HEK293 (cell line): ENCODE results near the gene ZNF618.

Experiments
- CTCF ChIA-PET: fragments of 350-600 bp; formaldehyde crosslinking; extraction: SDS; loops from one replicate; lab custom pipeline; 2021; ENCODE audit warnings: antibody characterized with exemption; lab: Yijun Ruan, JAX
- POLR2A ChIA-PET: fragments of 300-600 bp; formaldehyde crosslinking; extraction: SDS; loops from one replicate; lab custom pipeline; 2020; ENCODE audit warnings: antibody characterized with exemption, inconsistent platforms; lab: Yijun Ruan, JAX
- H3K27ac ChIP-seq: fragments of 200-500 bp; sonication (Bioruptor generic); 2 replicates; pipeline ENCODE4 v1.5.1; 2014; ENCODE audit warnings: low read depth, low read length, control low read depth, inconsistent platforms; ENCODE audit errors: extremely low read depth
- H3K36me3 ChIP-seq, 2 experiments: fragments of 200-500 bp in 1 of 2; sonication (Bioruptor generic) in 1 of 2; 1 replicate in 1 of 2; 2 replicates in 1 of 2; pipeline ENCODE4 v1.5.1; 2014 to 2017; ENCODE audit warnings: inconsistent platforms in 2 of 2, low read length in 2 of 2; ENCODE audit not compliant: control insufficient read depth in 2 of 2, insufficient read depth in 1 of 2
- H3K4me1 ChIP-seq: fragments of 200-500 bp; sonication (Bioruptor generic); 2 replicates; pipeline ENCODE4 v1.5.1; 2014; ENCODE audit warnings: mild to moderate bottlenecking, low read length, inconsistent platforms; ENCODE audit not compliant: control insufficient read depth, insufficient read depth
- H3K4me3 ChIP-seq: 2 replicates; pipeline ENCODE4 v1.5.1; 2011; ENCODE audit warnings: low read depth, mild to moderate bottlenecking, control low read depth, low read length, moderate library complexity
- H3K9me3 ChIP-seq: fragments of 200-500 bp; sonication (Bioruptor generic); 2 replicates; pipeline ENCODE4 v1.5.1; 2014; ENCODE audit warnings: low read depth, low read length, inconsistent platforms; ENCODE audit not compliant: control insufficient read depth, insufficient read depth
- MEIS1 ChIP-seq: sonication (generic); formaldehyde crosslinking; IDR thresholded peaks from 2 replicates; pipeline ENCODE4 v1.8.1; 2022; ENCODE audit warnings: missing genetic modification reagents, mild to moderate bottlenecking, borderline replicate concordance
- ZEB2 ChIP-seq: fragments of 450-650 bp; formaldehyde crosslinking; IDR thresholded peaks from 2 replicates; pipeline ENCODE4 v1.5.1; 2016; ENCODE audit warnings: missing biosample characterization, missing genetic modification characterization
- ZFHX2 ChIP-seq: fragments of 450-650 bp; formaldehyde crosslinking; conservative IDR thresholded peaks from 2 replicates; pipeline ENCODE4 v1.5.1; 2016; ENCODE audit warnings: missing biosample characterization, missing genetic modification characterization
- ZNF211 ChIP-seq: fragments of 450-650 bp; formaldehyde crosslinking; IDR thresholded peaks from 2 replicates; pipeline ENCODE4 v1.5.1; 2016; ENCODE audit warnings: low read depth, missing biosample characterization, missing genetic modification characterization
- ZNF248 ChIP-seq: fragments of 450-650 bp; formaldehyde crosslinking; IDR thresholded peaks from 2 replicates; pipeline ENCODE4 v1.5.1; 2017; ENCODE audit warnings: missing biosample characterization, missing genetic modification characterization
- ZNF354C ChIP-seq: fragments of 450-650 bp; formaldehyde crosslinking; IDR thresholded peaks from 2 replicates; pipeline ENCODE4 v1.5.1; 2016; ENCODE audit warnings: missing biosample characterization, missing genetic modification characterization, low read depth, borderline replicate concordance
- ZNF366 ChIP-seq: fragments of 450-650 bp; formaldehyde crosslinking; conservative IDR thresholded peaks from 2 replicates; pipeline ENCODE4 v1.5.1; 2016; ENCODE audit warnings: missing biosample characterization, missing genetic modification characterization
- ZNF426 ChIP-seq: fragments of 450-650 bp; formaldehyde crosslinking; IDR thresholded peaks from 2 replicates; pipeline ENCODE4 v1.5.1; 2017; ENCODE audit warnings: missing biosample characterization, missing genetic modification characterization, mild to moderate bottlenecking, inconsistent platforms, moderate library complexity
- ZNF529 ChIP-seq: fragments of 450-650 bp; formaldehyde crosslinking; IDR thresholded peaks from 2 replicates; pipeline ENCODE4 v1.5.1; 2017; ENCODE audit warnings: missing genetic modification characterization, missing biosample characterization; ENCODE audit not compliant: insufficient replicate concordance
- ZNF560 ChIP-seq: fragments of 450-650 bp; formaldehyde crosslinking; IDR thresholded peaks from 2 replicates; pipeline ENCODE4 v1.5.1; 2017; ENCODE audit warnings: missing biosample characterization, missing genetic modification characterization, borderline replicate concordance
- ZNF747 ChIP-seq: fragments of 450-650 bp; formaldehyde crosslinking; IDR thresholded peaks from 2 replicates; pipeline ENCODE4 v1.5.1; 2016; ENCODE audit warnings: missing biosample characterization, missing genetic modification characterization
- ZNF776 ChIP-seq: fragments of 450-650 bp; formaldehyde crosslinking; IDR thresholded peaks from 2 replicates; pipeline ENCODE4 v1.5.0; 2017; ENCODE audit warnings: missing biosample characterization, missing genetic modification characterization, borderline replicate concordance
- ZSCAN23 ChIP-seq: fragments of 450-650 bp; formaldehyde crosslinking; IDR thresholded peaks from 2 replicates; pipeline ENCODE4 v1.5.1; 2016; ENCODE audit warnings: missing biosample characterization, missing genetic modification characterization
- TF ChIP-seq, protein P1 (sequence below): fragments of 450-650 bp; formaldehyde crosslinking; IDR thresholded peaks from 2 replicates; pipeline ENCODE4 v1.5.1; 2016; ENCODE audit warnings: missing biosample characterization, missing genetic modification characterization
- TF ChIP-seq, protein P2 (sequence below): fragments of 450-650 bp; formaldehyde crosslinking; IDR thresholded peaks from 2 replicates; pipeline ENCODE4 v1.5.1; 2017; ENCODE audit warnings: missing biosample characterization, missing genetic modification characterization
- TF ChIP-seq, protein P3 (sequence below): fragments of 450-650 bp; formaldehyde crosslinking; IDR thresholded peaks from 2 replicates; pipeline ENCODE4 v1.5.1; 2016; ENCODE audit warnings: missing biosample characterization, missing genetic modification characterization
- TF ChIP-seq, protein P4 (sequence below): fragments of 450-650 bp; formaldehyde crosslinking; IDR thresholded peaks from 2 replicates; pipeline ENCODE4 v1.5.1; 2017; ENCODE audit warnings: missing biosample characterization, missing genetic modification characterization
- TF ChIP-seq, protein P5 (sequence below): fragments of 450-650 bp; formaldehyde crosslinking; IDR thresholded peaks from 2 replicates; pipeline ENCODE4 v1.5.1; 2016; ENCODE audit warnings: missing biosample characterization, missing genetic modification characterization
- TF ChIP-seq, protein P6 (sequence below): fragments of 450-650 bp; formaldehyde crosslinking; optimal IDR thresholded peaks from 2 replicates; pipeline ENCODE3; 2016; ENCODE audit warnings: missing biosample characterization, mild to moderate bottlenecking, missing genetic modification characterization
- TF ChIP-seq, protein P7 (sequence below): fragments of 450-650 bp; formaldehyde crosslinking; IDR thresholded peaks from 2 replicates; pipeline ENCODE4 v1.5.1; 2016; ENCODE audit warnings: missing biosample characterization, missing genetic modification characterization, borderline replicate concordance

ZNF618 gene

DNA sequence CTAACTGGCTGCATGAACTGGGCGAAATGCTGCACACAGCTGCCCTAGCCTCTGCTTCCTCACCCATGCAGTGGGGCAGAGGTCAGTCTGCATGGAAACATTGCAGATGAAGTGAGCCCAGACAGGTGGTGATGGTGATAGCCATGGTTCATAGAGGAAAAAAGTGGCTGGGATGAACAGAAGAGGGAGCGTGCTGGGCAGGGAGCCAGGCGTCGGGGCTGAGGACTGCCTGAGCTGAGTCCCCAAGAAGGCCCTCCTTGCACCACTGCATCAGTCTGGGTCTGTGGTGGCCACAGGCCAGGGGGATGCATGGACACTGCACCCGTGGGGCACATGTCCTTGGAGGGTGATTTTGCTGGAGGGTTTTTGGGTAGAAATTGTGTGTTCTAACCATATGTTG, 121.5 kb downstream of the ZNF618 start (continued):
- TF ChIP-seq, protein P1, sequence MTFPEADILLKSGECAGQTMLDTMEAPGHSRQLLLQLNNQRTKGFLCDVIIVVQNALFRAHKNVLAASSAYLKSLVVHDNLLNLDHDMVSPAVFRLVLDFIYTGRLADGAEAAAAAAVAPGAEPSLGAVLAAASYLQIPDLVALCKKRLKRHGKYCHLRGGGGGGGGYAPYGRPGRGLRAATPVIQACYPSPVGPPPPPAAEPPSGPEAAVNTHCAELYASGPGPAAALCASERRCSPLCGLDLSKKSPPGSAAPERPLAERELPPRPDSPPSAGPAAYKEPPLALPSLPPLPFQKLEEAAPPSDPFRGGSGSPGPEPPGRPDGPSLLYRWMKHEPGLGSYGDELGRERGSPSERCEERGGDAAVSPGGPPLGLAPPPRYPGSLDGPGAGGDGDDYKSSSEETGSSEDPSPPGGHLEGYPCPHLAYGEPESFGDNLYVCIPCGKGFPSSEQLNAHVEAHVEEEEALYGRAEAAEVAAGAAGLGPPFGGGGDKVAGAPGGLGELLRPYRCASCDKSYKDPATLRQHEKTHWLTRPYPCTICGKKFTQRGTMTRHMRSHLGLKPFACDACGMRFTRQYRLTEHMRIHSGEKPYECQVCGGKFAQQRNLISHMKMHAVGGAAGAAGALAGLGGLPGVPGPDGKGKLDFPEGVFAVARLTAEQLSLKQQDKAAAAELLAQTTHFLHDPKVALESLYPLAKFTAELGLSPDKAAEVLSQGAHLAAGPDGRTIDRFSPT (tag by site-specific recombination), result no peak
- TF ChIP-seq MEIS1 (CRISPR knock-in tag) (no peak), ZNF248 (no peak)
- TF ChIP-seq, protein P2, sequence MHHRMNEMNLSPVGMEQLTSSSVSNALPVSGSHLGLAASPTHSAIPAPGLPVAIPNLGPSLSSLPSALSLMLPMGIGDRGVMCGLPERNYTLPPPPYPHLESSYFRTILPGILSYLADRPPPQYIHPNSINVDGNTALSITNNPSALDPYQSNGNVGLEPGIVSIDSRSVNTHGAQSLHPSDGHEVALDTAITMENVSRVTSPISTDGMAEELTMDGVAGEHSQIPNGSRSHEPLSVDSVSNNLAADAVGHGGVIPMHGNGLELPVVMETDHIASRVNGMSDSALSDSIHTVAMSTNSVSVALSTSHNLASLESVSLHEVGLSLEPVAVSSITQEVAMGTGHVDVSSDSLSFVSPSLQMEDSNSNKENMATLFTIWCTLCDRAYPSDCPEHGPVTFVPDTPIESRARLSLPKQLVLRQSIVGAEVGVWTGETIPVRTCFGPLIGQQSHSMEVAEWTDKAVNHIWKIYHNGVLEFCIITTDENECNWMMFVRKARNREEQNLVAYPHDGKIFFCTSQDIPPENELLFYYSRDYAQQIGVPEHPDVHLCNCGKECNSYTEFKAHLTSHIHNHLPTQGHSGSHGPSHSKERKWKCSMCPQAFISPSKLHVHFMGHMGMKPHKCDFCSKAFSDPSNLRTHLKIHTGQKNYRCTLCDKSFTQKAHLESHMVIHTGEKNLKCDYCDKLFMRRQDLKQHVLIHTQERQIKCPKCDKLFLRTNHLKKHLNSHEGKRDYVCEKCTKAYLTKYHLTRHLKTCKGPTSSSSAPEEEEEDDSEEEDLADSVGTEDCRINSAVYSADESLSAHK, result no peak
- TF ChIP-seq, protein P3, sequence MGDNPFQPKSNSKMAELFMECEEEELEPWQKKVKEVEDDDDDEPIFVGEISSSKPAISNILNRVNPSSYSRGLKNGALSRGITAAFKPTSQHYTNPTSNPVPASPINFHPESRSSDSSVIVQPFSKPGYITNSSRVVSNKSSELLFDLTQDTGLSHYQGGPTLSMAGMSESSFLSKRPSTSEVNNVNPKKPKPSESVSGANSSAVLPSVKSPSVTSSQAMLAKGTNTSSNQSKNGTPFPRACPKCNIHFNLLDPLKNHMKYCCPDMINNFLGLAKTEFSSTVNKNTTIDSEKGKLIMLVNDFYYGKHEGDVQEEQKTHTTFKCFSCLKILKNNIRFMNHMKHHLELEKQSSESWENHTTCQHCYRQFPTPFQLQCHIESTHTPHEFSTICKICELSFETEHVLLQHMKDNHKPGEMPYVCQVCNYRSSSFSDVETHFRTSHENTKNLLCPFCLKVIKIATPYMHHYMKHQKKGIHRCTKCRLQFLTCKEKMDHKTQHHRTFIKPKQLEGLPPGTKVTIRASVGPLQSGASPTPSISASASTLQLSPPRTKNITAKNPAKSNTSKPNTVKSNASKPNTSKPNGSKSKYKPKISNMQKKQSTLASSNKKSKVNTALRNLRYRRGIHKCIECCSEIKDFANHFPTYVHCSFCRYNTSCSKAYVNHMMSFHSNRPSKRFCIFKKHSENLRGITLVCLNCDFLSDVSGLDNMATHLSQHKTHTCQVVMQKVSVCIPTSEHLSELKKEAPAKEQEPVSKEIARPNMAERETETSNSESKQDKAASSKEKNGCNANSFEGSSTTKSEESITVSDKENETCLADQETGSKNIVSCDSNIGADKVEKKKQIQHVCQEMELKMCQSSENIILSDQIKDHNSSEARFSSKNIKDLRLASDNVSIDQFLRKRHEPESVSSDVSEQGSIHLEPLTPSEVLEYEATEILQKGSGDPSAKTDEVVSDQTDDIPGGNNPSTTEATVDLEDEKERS (tag by site-specific recombination), result no peak

DNA sequence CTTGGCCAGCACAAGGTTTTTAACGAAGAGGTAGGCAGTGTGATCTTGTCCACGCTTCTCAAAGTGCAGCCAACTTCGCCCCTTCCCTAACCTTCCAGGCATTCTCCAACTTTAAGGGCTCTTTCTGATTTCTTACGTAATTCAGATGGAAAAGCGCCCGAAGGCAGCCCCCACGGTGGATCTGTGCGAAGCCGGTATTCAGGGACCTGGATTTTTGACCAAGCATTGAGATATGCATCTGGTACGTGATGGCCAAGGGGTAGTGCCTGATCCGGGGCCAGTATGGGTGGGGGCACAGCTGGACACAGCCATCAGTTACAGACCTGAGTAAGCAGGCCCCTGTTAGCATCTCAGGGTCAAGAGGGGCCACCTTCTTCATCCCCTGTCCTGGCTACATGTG, 122.0 kb downstream of the ZNF618 start:
- peaks cover 0 to 16% of the 10 kb centered on the region in 2 experiments; a peak in 1 of 3 replicates for H3K36me3 ChIP-seq
- no peaks in the 10 kb centered on the region for H3K4me1 ChIP-seq
- no peak overlapping the region for H3K27ac ChIP-seq
- CTCF ChIA-PET, result no interaction called here
- TF ChIP-seq, protein P4, sequence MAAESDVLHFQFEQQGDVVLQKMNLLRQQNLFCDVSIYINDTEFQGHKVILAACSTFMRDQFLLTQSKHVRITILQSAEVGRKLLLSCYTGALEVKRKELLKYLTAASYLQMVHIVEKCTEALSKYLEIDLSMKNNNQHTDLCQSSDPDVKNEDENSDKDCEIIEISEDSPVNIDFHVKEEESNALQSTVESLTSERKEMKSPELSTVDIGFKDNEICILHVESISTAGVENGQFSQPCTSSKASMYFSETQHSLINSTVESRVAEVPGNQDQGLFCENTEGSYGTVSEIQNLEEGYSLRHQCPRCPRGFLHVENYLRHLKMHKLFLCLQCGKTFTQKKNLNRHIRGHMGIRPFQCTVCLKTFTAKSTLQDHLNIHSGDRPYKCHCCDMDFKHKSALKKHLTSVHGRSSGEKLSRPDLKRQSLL, result no peak
- TF ChIP-seq ZNF560 (tag by site-specific recombination) (no peak), ZNF211 (tag by site-specific recombination) (no peak), ZEB2 (tag by site-specific recombination) (no peak), ZNF366 (tag by site-specific recombination) (no peak), ZFHX2 (no peak), ZNF747 (tag by site-specific recombination) (no peak), ZSCAN23 (no peak), ZNF354C (tag by site-specific recombination) (no peak), ZNF776 (tag by site-specific recombination) (no peak), ZNF529 (tag by site-specific recombination) (no peak), ZNF426 (tag by site-specific recombination) (no peak)
- TF ChIP-seq, protein P5, sequence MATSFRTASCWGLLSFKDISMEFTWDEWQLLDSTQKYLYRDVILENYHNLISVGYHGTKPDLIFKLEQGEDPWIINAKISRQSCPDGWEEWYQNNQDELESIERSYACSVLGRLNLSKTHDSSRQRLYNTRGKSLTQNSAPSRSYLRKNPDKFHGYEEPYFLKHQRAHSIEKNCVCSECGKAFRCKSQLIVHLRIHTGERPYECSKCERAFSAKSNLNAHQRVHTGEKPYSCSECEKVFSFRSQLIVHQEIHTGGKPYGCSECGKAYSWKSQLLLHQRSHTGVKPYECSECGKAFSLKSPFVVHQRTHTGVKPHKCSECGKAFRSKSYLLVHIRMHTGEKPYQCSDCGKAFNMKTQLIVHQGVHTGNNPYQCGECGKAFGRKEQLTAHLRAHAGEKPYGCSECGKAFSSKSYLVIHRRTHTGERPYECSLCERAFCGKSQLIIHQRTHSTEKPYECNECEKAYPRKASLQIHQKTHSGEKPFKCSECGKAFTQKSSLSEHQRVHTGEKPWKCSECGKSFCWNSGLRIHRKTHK (tag by site-specific recombination), result no peak
- TF ChIP-seq, protein P6, sequence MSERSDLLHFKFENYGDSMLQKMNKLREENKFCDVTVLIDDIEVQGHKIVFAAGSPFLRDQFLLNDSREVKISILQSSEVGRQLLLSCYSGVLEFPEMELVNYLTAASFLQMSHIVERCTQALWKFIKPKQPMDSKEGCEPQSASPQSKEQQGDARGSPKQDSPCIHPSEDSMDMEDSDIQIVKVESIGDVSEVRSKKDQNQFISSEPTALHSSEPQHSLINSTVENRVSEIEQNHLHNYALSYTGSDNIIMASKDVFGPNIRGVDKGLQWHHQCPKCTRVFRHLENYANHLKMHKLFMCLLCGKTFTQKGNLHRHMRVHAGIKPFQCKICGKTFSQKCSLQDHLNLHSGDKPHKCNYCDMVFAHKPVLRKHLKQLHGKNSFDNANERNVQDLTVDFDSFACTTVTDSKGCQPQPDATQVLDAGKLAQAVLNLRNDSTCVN (tag by site-specific recombination), result no peak
- TF ChIP-seq, protein P7, sequence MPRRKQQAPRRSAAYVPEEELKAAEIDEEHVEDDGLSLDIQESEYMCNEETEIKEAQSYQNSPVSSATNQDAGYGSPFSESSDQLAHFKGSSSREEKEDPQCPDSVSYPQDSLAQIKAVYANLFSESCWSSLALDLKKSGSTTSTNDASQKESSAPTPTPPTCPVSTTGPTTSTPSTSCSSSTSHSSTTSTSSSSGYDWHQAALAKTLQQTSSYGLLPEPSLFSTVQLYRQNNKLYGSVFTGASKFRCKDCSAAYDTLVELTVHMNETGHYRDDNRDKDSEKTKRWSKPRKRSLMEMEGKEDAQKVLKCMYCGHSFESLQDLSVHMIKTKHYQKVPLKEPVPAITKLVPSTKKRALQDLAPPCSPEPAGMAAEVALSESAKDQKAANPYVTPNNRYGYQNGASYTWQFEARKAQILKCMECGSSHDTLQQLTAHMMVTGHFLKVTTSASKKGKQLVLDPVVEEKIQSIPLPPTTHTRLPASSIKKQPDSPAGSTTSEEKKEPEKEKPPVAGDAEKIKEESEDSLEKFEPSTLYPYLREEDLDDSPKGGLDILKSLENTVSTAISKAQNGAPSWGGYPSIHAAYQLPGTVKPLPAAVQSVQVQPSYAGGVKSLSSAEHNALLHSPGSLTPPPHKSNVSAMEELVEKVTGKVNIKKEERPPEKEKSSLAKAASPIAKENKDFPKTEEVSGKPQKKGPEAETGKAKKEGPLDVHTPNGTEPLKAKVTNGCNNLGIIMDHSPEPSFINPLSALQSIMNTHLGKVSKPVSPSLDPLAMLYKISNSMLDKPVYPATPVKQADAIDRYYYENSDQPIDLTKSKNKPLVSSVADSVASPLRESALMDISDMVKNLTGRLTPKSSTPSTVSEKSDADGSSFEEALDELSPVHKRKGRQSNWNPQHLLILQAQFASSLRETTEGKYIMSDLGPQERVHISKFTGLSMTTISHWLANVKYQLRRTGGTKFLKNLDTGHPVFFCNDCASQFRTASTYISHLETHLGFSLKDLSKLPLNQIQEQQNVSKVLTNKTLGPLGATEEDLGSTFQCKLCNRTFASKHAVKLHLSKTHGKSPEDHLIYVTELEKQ (tag by site-specific recombination), result no peak
- POLR2A ChIA-PET, result no interaction called here
- H3K9me3 ChIP-seq, result no peaks in the 10 kb centered on the region
- no peak overlapping the region for H3K4me3 ChIP-seq
